ENCODE data around the gene TMEM229B.

The TMEM229B gene

GRCh38 chr14:67514650-67515385 is 26.3 kb upstream of the TMEM229B start:
- peak; percentile 56 for DNase-seq

GRCh38 chr14:67514203-67514607 is 25.7 kb upstream of the TMEM229B start:
- DNase-seq: no peak

- no peak for DNase-seq
Observed at GRCh38 chr14:67513631-67514108, 25.1 kb upstream of the TMEM229B start.

- DNase-seq: no peak
Observed at GRCh38 chr14:67512463-67513310, 24.2 kb upstream of the TMEM229B start.

- DNase-seq: no peak
Observed at GRCh38 chr14:67510836-67511235, 22.3 kb upstream of the TMEM229B start.

GRCh38 chr14:67510121-67510520 is 21.6 kb upstream of the TMEM229B start:
- DNase-seq: no peak

- DNase-seq: no peak
Observed at GRCh38 chr14:67508956-67509355, 20.4 kb upstream of the TMEM229B start.

GRCh38 chr14:67505254-67505653 is 16.7 kb upstream of the TMEM229B start:
- no peak for DNase-seq

- no peak for DNase-seq
Observed at GRCh38 chr14:67503331-67503730, 14.8 kb upstream of the TMEM229B start.

GRCh38 chr14:67502867-67503266 is 14.3 kb upstream of the TMEM229B start:
- DNase-seq: no peak

- DNase-seq: no peak
Observed at GRCh38 chr14:67501670-67502069, 13.1 kb upstream of the TMEM229B start.

- no peak for DNase-seq
Observed at GRCh38 chr14:67500981-67501380, 12.5 kb upstream of the TMEM229B start.

GRCh38 chr14:67497716-67498115 is 9.2 kb upstream of the TMEM229B start:
- DNase-seq: no peak

GRCh38 chr14:67497216-67497615 is 8.7 kb upstream of the TMEM229B start:
- DNase-seq: no peak

- DNase-seq: no peak
Observed at GRCh38 chr14:67495827-67496226, 7.3 kb upstream of the TMEM229B start.

- no peak for DNase-seq
Observed at GRCh38 chr14:67493092-67493717, 4.7 kb upstream of the TMEM229B start.

- no peak for DNase-seq
Observed at GRCh38 chr14:67492538-67492937, 4.0 kb upstream of the TMEM229B start.

- no peak for DNase-seq
Observed at GRCh38 chr14:67491741-67492507, 3.4 kb upstream of the TMEM229B start.

- DNase-seq: no peak
Observed at GRCh38 chr14:67491285-67491684, 2.8 kb upstream of the TMEM229B start.

GRCh38 chr14:67490196-67490595 is 1.7 kb upstream of the TMEM229B start:
- DNase-seq: no peak

- no peak for DNase-seq
Observed at GRCh38 chr14:67487332-67487731, 1.2 kb downstream of the TMEM229B start.

GRCh38 chr14:67486890-67487289 is 1.6 kb downstream of the TMEM229B start:
- DNase-seq: no peak
